Stimulated activated CD4-positive, alpha-beta T cell treated with anti-CD3 and anti-CD28 coated beads, TNF-alpha, amount 100 ng/mL, for 24 hours (primary cell): ENCODE measurements around the gene THTPA.
"Not testable (repeated sequence)": the region's sequence is repeated elsewhere in the genome, so short reads cannot be mapped to it uniquely, and the experiment has no call there.

Experiments used
- DNase-seq, 3 experiments: peaks; one replicate each; pipeline ENCODE4 v3.0.0-alpha.2; 2020; ENCODE audit warnings: low read depth in 3 of 3

The THTPA gene

DNA sequence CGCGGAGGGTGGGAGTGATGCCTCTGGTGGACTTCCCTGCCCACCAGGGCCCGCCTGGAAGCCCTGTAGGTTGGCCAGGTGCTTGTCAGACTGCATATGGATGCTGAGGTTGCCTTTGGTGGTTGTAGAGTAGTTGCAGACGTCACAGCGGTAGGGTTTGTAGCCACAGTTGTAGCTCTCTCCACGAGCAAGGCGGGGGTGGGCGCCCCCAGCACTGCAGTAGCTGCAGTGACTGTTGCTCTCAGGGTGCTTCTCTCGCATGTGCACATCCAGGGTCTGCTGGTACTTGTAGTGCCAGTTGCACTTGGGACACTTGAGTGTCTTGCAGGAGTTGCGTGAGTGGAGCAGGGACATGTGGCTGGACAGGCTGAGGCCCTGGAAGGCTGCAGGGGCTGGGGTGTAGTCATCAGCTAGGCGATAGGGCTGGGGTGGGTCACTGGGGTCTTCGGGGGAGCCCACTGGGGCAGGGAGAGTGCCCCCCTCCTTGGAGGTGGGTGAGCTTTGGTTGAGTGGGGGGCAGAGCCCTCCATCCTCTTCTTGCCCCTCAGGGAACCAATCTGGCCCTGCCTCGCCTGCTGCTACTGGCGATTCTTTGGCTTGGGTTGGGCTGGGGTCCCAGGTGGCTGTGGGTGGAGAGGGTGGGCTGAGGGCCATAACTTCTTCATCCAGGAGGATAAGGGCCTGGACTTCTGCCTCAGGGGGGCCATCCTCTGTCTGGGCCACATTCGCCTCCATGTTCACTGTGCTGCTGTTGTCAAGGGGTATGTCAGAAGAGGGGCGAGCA is 22.2 kb upstream of the THTPA start:
- DNase-seq, result no peak

DNA sequence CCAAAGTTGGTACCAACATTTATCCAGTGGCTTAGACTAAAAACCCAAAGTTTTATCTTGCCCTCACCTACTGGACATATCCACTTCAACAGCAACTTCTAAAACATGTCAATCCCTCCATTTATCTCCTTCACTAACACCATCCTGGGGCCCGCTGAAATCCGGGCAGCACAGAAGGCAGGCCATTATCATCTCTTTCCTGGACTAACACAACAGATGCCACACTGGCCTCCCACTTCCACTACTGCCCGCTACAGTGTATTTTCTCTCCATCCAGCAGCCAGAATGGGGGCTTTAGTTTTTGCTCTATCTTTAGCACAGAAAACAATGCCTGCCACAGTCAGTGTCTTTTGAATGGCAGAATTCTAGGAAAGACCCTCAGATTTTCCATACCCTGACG is 20.1 kb upstream of the THTPA start:
- no peak for DNase-seq

DNA sequence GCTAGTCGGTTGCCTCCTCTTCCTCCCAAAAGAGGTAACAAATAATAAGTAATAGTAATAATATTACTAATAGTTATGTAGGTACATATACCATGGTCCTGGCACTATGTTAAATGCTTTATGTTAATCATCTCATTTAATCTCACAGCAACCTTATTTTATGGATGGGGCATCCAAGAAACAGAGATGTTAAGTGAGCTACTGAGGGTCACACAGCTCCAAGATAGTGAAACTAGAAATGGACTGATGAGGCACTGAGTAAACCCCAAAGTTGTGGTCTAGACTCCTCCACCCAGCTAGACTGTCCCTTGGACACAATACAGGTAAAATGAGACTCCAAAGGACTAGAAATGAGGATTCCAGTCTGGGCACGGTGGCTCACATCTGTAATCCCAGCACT is 19.6 kb upstream of the THTPA start:
- DNase-seq, result no peak

GRCh38 chr14:23536906-23537305 is 19.2 kb upstream of the THTPA start:
- DNase-seq, result not testable (repeated sequence)

DNA sequence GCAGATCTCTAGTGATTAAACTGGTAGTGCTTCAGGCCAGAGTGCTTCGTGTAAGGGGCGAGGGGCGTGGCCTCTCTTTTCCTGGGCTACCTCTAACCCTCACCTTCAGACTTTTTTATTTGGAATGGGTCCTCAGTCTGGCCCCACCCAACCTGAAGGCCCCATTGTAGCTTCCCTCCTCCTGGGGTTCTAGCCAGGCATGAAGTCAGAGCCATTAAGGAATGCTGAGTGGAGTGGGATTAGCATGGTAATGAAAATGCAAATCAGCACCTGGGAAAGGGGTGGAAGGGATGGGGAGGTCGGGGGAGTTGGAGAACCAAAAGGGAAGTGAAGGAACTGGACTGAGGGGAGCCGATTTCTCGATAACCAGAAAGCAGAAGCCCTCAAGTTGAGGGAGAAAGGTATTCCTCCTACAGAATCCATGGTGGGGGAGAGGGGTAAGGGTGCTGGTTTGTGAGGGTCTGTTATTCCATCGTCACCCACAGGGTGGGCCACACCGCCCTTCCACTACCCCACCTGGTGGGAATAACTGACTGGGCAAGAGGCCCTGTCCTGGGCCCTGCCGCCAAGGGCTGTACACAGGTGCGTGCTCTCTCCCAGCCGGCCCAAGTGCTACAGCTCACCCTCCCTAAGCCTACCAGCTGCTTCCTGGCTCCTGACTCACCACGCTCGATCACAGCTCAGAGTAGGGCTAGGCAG is 18.6 kb upstream of the THTPA start:
- DNase-seq, result no peak

- DNase-seq, result no peak
These were observed 17.9 kb upstream of the THTPA start for GRCh38 chr14:23538050-23538718.

DNA sequence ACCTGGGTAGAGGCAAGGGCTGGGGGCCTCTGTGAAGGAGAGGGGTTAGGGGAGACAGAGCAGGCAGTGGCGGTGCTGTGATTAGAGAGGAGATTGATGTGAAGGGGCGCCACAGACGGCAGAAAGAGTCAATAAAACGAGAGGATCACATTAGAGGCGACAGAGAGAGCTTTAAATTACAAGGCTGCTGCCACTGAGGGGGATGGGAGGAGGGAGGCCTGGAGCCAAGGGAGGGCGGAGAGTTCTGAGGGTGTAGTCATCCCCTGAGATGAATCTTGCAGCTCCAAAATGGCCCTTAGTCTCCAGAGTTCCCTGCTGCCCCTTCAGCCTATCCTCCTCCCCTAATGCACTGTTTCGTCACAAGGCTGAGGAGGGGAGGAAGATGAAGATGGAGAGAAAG is 17.3 kb upstream of the THTPA start:
- DNase-seq, result no peak

DNA sequence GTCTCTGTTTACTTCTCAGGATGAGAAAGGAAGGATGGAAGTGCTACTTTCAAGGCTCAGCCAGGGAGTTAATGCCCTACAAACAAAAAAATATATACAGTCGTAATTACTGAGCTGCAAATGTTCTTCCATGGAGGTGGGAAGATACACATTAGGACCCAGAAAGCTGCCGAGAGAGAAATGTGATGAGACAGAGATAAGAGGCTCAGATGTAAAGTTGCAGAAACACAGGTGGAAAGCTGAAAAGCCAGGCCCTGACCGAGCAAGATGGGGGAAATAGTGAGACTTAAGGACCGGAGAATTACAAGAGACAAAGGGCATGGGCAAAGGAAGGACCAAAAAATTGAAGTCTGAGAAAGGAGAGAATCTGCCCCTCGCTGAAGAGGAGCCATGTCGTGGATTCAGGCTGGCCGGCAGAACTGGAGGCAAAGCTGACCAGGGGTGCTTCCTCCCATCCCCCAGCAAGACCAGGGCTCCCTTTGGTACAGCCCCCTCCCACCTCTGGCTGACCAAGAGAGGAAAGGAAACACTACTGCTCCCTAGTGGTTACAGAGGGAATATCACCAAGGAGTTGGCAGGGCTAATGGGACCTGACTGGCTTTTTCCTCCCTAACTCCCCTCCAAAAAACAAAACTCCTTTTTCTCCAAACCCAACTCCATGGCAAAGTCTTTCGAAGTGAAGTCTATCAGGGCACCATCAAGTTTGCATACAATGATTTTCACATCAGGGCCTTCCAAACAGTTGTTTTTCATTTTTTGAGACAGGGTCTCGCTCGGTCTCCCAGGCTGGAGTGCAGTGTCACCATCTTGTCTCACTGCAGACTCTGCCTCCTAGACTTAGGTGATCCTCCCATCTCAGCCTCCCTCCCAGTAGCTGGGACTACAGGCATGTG is 16.6 kb upstream of the THTPA start:
- no peak for DNase-seq

GRCh38 chr14:23540141-23540469 is 16.0 kb upstream of the THTPA start:
- DNase-seq, result no peak

DNA sequence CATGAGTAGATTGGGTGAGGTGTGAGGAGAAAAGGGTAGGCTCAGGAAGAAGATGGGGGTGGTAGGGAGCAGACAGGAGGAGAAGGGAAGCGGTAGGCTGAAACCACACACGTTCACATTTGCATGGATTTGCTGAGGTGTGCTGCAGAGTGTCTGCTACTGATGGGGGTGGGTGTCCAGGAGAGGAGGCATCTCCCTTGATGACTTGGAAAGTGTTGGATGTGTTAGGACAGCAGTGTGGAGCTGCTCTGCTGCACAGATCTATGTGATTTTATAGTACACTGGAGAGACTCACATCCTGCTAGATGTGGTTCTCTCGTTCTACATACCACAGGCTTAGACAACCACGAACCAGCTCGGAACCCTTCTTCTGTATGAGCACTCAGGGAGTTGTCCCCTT is 13.8 kb upstream of the THTPA start:
- no peak for DNase-seq

DNA sequence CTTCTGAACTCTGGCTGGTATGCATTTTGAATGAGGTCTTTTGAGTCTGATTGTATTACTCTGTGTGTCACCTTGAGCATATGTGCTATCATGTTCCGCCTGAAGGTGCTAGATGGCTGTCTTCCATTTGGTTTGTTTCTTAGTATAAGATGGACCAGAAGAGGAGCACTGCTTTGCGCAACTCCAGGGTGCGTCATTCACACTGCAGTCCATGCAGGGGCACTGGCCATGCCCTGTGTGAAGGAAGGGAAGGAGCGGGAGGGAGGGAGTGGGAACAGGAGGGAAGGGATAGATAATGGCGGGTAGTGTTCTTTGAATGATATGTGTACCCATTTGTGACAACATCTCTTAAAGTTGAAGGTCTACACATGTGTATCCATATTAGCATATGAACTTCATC is 12.7 kb upstream of the THTPA start:
- no peak for DNase-seq

- DNase-seq, result no peak
These were observed 11.3 kb upstream of the THTPA start for GRCh38 chr14:23544511-23545447.

DNA sequence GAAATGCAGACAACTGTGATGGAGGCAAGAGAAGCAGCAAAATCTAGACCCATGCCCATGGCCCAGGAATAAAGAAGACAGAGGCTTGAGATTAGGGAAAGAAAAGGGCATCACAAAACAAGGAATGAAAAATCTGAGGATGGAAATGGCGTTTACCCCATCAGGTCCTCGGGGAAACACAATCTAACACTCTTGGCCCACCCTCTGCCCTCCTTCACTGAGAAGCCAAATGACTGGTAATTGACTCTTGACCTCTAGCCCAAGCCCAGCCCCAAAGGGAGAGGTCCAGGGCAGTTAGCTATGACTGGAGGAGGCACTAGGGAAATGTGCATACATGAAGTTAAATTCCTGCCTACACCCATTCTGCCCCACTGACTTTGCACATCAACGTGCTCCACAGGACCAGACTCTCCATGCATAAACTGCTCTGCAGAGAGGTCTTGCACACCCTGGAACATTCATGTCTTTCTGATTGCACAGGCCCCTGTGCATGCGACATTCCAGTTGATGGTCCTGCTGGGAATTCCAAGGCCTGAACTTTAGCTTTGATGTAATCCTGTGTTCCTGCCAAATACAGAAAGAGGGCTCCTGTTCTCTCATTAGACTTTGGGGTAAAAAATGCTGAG is 10.2 kb upstream of the THTPA start:
- DNase-seq, result no peak

- no peak for DNase-seq
These were observed 9.5 kb upstream of the THTPA start for GRCh38 chr14:23546450-23547035.

GRCh38 chr14:23547924-23548323 is 8.1 kb upstream of the THTPA start:
- DNase-seq, result no peak

- DNase-seq, result no peak
These were observed 7.4 kb upstream of the THTPA start for GRCh38 chr14:23548351-23549318.

DNA sequence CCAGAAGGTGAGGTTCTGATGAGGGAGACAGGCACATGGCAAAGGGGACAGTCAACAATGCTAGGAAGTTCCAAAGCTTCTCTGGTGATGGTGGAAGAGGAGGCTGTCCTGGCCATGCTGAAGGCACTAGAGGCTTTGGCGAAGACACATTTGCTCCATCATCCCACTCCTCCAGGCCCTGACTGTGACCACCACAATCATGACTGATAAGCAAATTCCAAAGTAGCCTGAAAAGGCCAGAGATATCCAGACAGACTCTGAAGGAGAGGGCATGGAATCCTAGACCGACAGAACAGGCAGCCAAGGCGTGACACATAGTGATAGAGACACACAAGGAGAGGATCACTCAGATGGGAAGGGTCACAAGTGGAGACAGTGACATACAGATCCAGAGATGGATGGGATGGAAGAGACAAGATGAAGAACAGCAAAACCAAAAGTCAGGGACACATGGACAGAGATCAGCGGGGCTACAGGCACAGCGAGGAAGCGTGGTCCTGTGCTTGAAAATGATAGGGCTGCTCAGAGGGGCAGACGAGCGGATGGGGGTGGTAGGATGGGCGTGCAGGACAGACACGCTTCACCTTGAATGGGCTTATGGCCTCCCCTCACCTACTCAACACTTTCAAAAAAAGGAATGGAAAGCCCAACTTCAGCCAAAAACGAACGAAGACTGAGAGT is 5.8 kb upstream of the THTPA start:
- DNase-seq, result no peak

DNA sequence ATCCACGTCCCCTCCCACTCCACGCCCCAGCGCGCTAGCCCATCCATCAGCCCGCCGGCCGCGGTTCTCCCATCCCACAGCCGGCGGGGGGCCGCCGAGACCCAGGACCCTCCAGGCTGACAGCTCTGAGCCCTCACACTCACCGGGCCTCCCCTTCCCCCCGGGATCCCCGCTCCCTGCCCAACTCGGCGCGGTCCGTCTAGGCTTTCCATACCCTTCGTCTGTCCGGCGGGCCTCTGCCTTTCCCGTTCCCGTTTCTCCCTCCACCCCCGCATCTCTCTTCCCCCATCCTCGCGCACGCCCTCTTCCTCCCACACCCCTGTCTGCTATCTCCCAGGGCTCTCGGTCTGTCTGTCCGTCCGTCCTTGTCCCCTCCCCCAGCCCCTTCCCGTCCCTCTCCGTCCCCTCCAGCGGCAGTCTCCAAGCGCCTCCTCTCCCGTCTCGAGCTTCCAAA is 5.2 kb upstream of the THTPA start:
- DNase-seq, result no peak
